CD14-positive monocyte (primary cell): Measurements from ENCODE around the gene TCAF1. TPM values are rescaled to one million over a fixed set of nuclear protein-coding genes. Genes with fewer than 3 reads are reported as not detected.

Source experiments
- DNase-seq, 3 donors: peaks; one replicate each; pipeline ENCODE4 v3.0.0-alpha.2; 2011 to 2022
- H2AFZ ChIP-seq: 2 replicates; pipeline ENCODE4 v1.6.0; 2012; ENCODE audit warnings: mild to moderate bottlenecking, low read depth, low read length, inconsistent platforms; ENCODE audit not compliant: insufficient read depth, poor library complexity, severe bottlenecking
- H3K27ac ChIP-seq, 2 donors: 1 replicate in 1 of 2; 2 replicates in 1 of 2; pipeline ENCODE4 v1.5.1; 2012 to 2013; ENCODE audit warnings: low read length in 2 of 2, control low read depth in 1 of 2, inconsistent platforms in 1 of 2, low read depth in 1 of 2, mild to moderate bottlenecking in 1 of 2
- H3K27me3 ChIP-seq, 2 donors: one replicate each; pipeline versions ENCODE4 v1.6.0 to v1.6.1; 2011 to 2013; ENCODE audit warnings: low read length in 2 of 2; ENCODE audit not compliant: control insufficient read depth in 2 of 2, insufficient read depth in 2 of 2
- H3K36me3 ChIP-seq, 2 donors: replicated peaks in 1 of 2; 1 replicate in 1 of 2; 2 replicates in 1 of 2; pipeline versions ENCODE4 v1.5.1 to v1.6.1; 2012 to 2013; ENCODE audit warnings: low read length in 2 of 2, control low read depth in 1 of 2, inconsistent platforms in 1 of 2, mild to moderate bottlenecking in 1 of 2; ENCODE audit not compliant: insufficient read depth in 2 of 2, control insufficient read depth in 1 of 2
- H3K4me1 ChIP-seq, 2 donors: 1 replicate in 1 of 2; 2 replicates in 1 of 2; pipeline versions ENCODE4 v1.5.1 to v1.6.1; 2012 to 2013; ENCODE audit warnings: low read length in 2 of 2, control low read depth in 1 of 2, inconsistent platforms in 1 of 2, mild to moderate bottlenecking in 1 of 2, moderate library complexity in 1 of 2; ENCODE audit not compliant: insufficient read depth in 2 of 2, control insufficient read depth in 1 of 2
- H3K4me2 ChIP-seq: replicated peaks from 2 replicates; pipeline ENCODE3; 2012; ENCODE audit warnings: low read length, moderate library complexity, mild to moderate bottlenecking; ENCODE audit not compliant: poor library complexity, severe bottlenecking; ENCODE audit errors: extremely low read depth
- H3K4me3 ChIP-seq, 3 experiments: fragments of 200-600 bp in 1 of 3; sonication (generic) in 1 of 3; replicated peaks in 1 of 3; 1 replicate in 2 of 3; 2 replicates in 1 of 3; pipeline ENCODE4 v1.5.1; 2011 to 2013; ENCODE audit warnings: low read length in 3 of 3, mild to moderate bottlenecking in 3 of 3, control low read depth in 2 of 3, low read depth in 2 of 3, inconsistent platforms in 1 of 3, moderate library complexity in 1 of 3
- H3K79me2 ChIP-seq: 2 replicates; pipeline ENCODE4 v1.6.0; 2012; ENCODE audit warnings: mild to moderate bottlenecking, control low read depth, inconsistent platforms, low read length, moderate library complexity; ENCODE audit not compliant: insufficient read depth
- H3K9ac ChIP-seq: 2 replicates; pipeline ENCODE4 v1.6.0; 2017; ENCODE audit warnings: low read length, mild to moderate bottlenecking; ENCODE audit not compliant: insufficient read depth, poor library complexity, severe bottlenecking
- H3K9me3 ChIP-seq, 2 donors: replicated peaks in 1 of 2; 1 replicate in 1 of 2; 2 replicates in 1 of 2; pipeline versions ENCODE4 v1.5.1 to v1.6.1; 2012 to 2013; ENCODE audit warnings: low read length in 2 of 2, control low read depth in 1 of 2; ENCODE audit not compliant: control insufficient read depth in 1 of 2, insufficient read depth in 1 of 2
- H4K20me1 ChIP-seq: 2 replicates; pipeline ENCODE4 v1.6.0; 2012; ENCODE audit warnings: mild to moderate bottlenecking, low read length, control low read depth, moderate library complexity; ENCODE audit not compliant: insufficient read depth
- H3K27ac Mint-ChIP-seq, 7 donors: one replicate each; pipeline ENCODE4 v1.8.0; 2020; ENCODE audit warnings: mild to moderate bottlenecking in 7 of 7, mixed read lengths in 7 of 7, moderate library complexity in 6 of 7, inconsistent platforms in 2 of 7
- H3K27me3 Mint-ChIP-seq, 3 donors: one replicate each; pipeline ENCODE4 v1.8.0; 2021 to 2022; ENCODE audit warnings: low read depth in 3 of 3, mild to moderate bottlenecking in 3 of 3, mixed read lengths in 3 of 3, moderate library complexity in 3 of 3, inconsistent platforms in 1 of 3
- H3K36me3 Mint-ChIP-seq, 2 donors: one replicate each; pipeline ENCODE4 v1.8.0; 2020; ENCODE audit warnings: mixed read lengths in 2 of 2, inconsistent platforms in 1 of 2, mild to moderate bottlenecking in 1 of 2
- H3K4me1 Mint-ChIP-seq: one replicate; pipeline ENCODE4 v1.8.0; 2020; ENCODE audit warnings: mild to moderate bottlenecking, mixed read lengths
- H3K4me3 Mint-ChIP-seq, 2 donors: one replicate each; pipeline ENCODE4 v1.8.0; 2020; ENCODE audit warnings: mild to moderate bottlenecking in 2 of 2, mixed read lengths in 2 of 2, moderate library complexity in 1 of 2
- H3K9me3 Mint-ChIP-seq, 7 donors: one replicate each; pipeline ENCODE4 v1.8.0; 2020 to 2022; ENCODE audit warnings: mixed read lengths in 7 of 7, mild to moderate bottlenecking in 6 of 7, moderate library complexity in 6 of 7, inconsistent platforms in 2 of 7
- CTCF ChIP-seq: fragments of 200-600 bp; IDR thresholded peaks from one replicate; pipeline ENCODE4 v1.8.0; 2022; ENCODE audit warnings: antibody characterized with exemption, mild to moderate bottlenecking
- WGBS: methylation state at CpG from one replicate; pipeline ENCODE4 v1.1.5; 2013; ENCODE audit warnings: missing lambda C conversion rate; ENCODE audit not compliant: insufficient coverage; 5-methylcytosine and 5-hydroxymethylcytosine counted together
- intact Hi-C, 2 donors: fragments of 100-400 bp; cut with micrococcal nuclease; formaldehyde crosslinking; loops; one replicate each; pipeline versions ENCODE4 v1.15.0 to v1.15.1; 2023
- polyA plus RNA-seq, 3 donors: library from polyadenylated mRNA; depleted of rRNA in 1 of 3; unstranded in 2 of 3; stranded (reverse) in 1 of 3; fragments of 300-500 nt in 2 of 3; fragments of >200 nt in 1 of 3; fragmentation: Illumina TruSeq in 2 of 3; gene quantifications; 1 replicate in 2 of 3; 2 replicates in 1 of 3; pipeline ENCODE4 v1.2.3, GENCODE V29; 2012 to 2021

The TCAF1 gene
- polyA plus RNA-seq, 3 donors: 1.8 to 3.3 (median 3.0) TPM

- Histone ChIP-seq H3K9me3 (peaks cover 0 to 5% of the 10 kb centered on the region in 2 donors), H3K27ac (no peak overlapping the region), H3K79me2 (no peaks in the 10 kb centered on the region), H3K4me2 (no peak overlapping the region), H3K4me1 (no peaks in the 10 kb centered on the region), H3K4me3 (no peak overlapping the region), H3K36me3 (no peaks in the 10 kb centered on the region), H3K9ac (no peak overlapping the region), H4K20me1 (peaks cover 4% of the 10 kb centered on the region), H3K27me3 (peaks cover 3 to 6% of the 10 kb centered on the region in 2 donors), H2AFZ (no peak overlapping the region)
- Mint-ChIP-seq H3K27me3 (peaks cover 6 to 10% (median 6%) of the 10 kb centered on the region in 3 donors), H3K27ac (no peak overlapping the region), H3K9me3 (peaks cover 0 to 17% (median 7%) of the 10 kb centered on the region in 7 donors), H3K4me1 (peaks cover 5% of the 10 kb centered on the region), H3K4me3 (no peak overlapping the region), H3K36me3 (peaks cover 4 to 8% of the 10 kb centered on the region in 2 donors)
- 100% methylated on average over 2 of the region's 2 CpGs for WGBS
- intact Hi-C loops: no loop called here
- no peak for TF ChIP-seq CTCF
- DNase-seq: no peak
These were observed 11.4 kb downstream of the TCAF1 start for GRCh38 chr7:143890558-143890957.

DNA sequence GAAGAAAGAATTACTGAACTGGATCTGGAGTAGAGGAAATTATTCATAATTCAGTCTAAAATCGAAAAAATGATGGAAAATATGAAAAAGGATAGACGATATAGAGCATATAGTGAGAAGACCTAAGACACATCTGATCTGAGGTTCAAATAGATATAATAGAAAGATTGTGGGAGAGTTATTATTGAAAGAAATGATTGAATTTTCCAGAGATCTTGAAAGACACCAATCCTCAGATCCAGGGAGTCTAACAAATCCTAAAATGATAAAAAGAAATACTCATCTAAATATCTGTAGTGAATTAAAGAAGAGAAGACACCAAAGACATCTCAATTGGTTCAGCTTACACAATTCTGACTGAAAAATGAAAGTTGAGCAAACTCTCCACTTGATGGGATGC lies 12.9 kb downstream of the TCAF1 start:
- no peak overlapping the region for H3K27ac Mint-ChIP-seq
- H3K9me3 Mint-ChIP-seq: peaks cover 0 to 18% (median 9%) of the 10 kb centered on the region in 7 donors
- Histone ChIP-seq H3K4me2 (no peak overlapping the region), H3K27me3 (peaks cover 16 to 21% of the 10 kb centered on the region in 2 donors), H3K9ac (no peak overlapping the region), H4K20me1 (peaks cover 7% of the 10 kb centered on the region), H3K9me3 (peaks cover 5% of the 10 kb centered on the region in 2 donors), H3K79me2 (no peaks in the 10 kb centered on the region), H3K4me3 (no peak overlapping the region), H3K4me1 (peaks cover 0 to 6% of the 10 kb centered on the region in 2 donors), H2AFZ (no peak overlapping the region), H3K27ac (no peak overlapping the region), H3K36me3 (no peaks in the 10 kb centered on the region)
- intact Hi-C loops: no loop called here
- DNase-seq: no peak
- no CpG with 5 or more reads among the region's 2 CpGs for WGBS
- peaks cover 13% of the 10 kb centered on the region for H3K4me1 Mint-ChIP-seq
- peaks cover 19 to 23% (median 20%) of the 10 kb centered on the region in 3 donors for H3K27me3 Mint-ChIP-seq
- H3K4me3 Mint-ChIP-seq: no peak overlapping the region
- TF ChIP-seq CTCF: no peak
- H3K36me3 Mint-ChIP-seq: peaks cover 8 to 13% of the 10 kb centered on the region in 2 donors
